CD4-positive, alpha-beta T cell treated with Interleukin-6 for 4 hours (primary cell): Measurements from ENCODE around the gene PDE6D.

ENCODE experiments used
- DNase-seq: peaks from one replicate; pipeline ENCODE4 v3.0.0-alpha.2; 2020; ENCODE audit warnings: mixed read lengths

PDE6D gene

GRCh38 chr2:231780909-231781797 is at the start of gene PDE6D:
Gene PDE6D, minus strand, starts transcription at chr2:231781282. Its CDS starts 168 bp downstream, at chr2:231781114.
- peak; percentile 95 for DNase-seq

- DNase-seq = no peak
These were observed 40.8 kb upstream of the PDE6D start for GRCh38 chr2:231821908-231822307.

DNA sequence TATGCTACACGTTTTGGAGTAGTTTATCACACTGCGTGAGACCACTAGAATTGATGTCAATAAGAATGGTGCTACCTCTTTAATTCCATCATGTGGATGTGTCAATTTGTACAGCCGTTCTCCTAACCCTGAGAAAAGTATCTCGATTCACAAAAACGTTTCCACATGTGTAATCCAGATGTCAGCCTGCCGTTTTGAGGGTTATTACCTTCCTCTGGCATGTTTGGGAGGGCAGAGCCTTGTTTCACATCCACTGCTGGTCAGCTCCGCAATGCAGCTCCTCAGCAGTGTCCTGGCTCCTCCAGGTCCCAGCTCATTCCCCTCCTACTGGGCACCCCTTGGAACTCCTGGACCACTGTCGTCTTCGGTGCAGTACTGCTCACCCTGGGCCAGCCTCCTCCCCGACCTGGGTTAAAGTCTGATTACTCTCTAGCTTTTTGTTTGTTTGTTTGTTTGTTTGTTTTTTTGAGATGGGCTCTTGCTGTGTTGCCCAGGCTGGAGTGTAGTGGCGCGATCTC is 39.8 kb upstream of the PDE6D start:
- no peak for DNase-seq

DNA sequence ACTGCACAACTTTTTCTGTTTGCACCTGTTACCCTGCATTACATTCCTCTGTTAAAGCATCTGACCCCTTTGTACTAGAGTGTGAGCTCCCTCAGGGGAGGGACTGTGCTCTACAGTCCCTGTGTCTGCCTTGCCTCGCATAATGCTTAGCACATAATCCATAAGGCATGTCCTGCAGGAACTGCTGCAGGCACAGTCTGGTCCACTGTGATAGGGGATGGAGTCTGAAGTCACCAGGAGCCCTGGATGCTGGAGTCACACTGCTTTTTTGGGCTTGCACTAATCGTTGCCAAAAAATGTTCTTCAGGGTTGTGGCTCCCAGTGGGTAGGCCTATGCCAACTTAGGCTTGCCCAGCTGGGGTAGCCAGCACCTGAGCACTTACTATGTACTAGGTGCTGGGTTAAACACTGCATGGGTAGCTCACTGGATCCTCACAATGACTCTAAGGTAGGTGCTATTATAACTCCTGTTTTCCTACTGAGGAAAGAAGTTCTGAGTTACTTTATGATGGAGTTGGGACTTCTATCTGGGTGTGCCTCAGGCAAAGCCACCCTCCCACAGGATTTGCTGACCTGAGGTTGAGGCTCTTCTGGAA is 38.5 kb upstream of the PDE6D start:
- DNase-seq = no peak

DNA sequence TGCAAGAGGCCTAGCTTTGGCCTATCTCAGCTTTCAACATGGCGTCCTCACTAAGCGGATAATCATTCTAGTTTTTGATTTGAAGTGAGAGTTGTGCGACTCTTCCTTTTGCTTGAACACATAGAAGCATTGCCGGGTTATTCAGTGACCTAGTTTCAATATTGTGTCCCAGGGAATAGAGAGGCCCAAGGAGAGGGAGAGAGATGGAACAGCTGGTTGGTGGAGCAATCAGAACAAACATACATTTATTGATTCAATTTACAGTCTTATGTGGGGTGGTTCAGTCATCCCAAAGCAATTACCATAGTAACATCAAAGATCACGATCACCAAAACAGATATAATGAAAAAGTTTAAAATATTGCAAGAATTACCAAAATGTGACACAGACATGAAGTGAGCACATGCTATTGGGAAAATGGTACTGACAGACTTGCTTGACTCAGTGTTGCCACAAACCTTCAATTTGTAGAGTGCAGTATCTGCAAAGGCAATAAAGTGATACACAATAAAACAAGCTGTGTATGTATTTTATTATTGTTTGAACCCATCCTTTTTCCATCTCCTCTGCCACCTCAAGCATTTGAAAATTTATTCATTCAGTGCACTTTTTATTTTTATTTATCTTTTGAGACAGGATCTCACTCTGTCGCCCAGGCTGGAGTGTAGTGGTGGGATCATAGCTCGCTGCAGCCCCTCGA is 35.4 kb upstream of the PDE6D start:
- no peak for DNase-seq

DNA sequence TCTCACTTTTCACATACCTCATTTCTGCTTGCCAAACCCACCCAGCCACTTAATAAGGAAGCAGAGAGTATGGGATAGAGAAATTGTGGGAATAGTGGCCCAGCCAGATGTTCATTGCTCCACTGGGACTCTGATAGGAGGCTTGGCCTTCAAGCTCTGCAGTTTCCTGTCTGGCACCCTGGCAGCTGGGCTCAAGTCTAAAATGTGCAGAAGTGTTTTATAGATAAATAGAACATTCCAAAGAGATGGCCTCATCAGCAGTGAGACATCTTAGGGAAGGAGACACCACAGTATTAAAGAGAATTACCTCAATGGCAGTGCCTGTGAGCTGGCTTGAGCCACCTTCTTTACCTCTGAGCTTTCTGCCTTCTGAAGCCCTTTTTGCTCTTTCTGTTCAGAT is 29.8 kb upstream of the PDE6D start:
- DNase-seq = no peak

- DNase-seq = no peak
These were observed 25.9 kb upstream of the PDE6D start for GRCh38 chr2:231807020-231807419.

- DNase-seq = no peak
These were observed 22.5 kb upstream of the PDE6D start for GRCh38 chr2:231803501-231804138.

DNA sequence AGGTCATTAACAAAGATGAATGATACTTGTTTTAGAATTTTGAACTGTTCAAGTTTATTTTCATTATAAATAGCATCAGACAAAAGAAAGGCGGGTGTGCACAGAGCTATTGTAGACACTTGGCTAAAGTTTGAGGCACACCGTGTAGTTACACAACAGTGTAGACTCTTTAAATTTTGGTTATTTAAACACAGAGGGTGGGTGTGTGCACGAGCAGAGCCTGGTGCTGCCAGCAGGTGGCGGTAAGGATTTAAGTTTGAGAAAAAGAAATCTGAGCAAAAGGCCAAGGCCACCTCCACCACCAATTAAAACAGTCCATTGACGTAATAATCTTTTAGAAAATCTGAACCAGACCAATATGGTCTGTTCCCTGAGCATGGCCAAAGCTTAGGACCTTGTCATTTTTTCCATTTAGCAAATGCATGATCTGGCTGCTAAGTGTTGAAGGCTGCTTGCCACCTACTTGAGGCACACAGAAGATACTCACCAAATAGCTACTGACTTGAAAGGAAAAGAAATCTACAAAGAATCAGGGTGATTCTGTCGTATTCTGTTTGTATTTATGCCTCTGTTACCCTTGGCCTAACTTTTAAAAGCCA is 19.5 kb upstream of the PDE6D start:
- peak; percentile 46 for DNase-seq

DNA sequence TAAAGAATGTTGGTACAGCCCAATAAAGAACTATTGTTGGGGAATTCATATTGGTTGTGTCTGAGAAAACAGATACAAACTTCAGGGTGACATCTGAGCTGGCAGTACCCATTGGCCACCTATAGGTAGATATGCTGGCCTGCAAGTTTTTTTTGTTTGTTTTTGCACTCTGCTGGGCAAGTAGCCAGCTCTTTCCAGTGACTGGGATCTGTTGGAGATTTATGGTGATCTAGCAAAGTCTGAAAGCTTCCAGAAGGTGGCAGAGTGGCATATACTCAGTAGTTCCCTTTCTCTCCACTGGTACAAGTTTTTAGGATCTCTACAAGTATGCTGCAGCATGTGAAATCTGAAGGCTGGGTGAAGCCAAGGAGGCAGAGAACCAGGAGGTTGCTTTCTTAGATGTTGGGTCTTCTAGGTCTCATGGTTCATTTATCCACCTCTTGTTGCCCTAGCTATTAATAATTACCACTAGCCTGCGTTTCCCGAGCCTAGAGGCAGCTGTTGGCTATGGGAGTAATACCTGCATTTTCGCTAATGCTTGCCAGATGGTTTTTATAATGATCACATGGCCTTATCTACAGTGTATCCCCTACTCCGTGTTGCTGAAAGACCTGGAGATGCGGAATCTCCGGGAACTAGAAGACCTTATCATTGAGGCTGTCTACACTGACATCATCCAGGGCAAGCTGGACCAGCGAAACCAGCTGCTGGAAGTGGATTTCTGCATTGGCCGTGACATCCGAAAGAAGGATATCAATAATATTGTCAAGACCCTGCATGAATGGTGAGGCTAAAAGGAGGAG is 14.6 kb upstream of the PDE6D start:
- DNase-seq = no peak

- no peak for DNase-seq
These were observed 13.3 kb upstream of the PDE6D start for GRCh38 chr2:231794383-231794782.

- DNase-seq = no peak
These were observed 10.0 kb upstream of the PDE6D start for GRCh38 chr2:231791107-231791506.

GRCh38 chr2:231786917-231787292 is 5.8 kb upstream of the PDE6D start:
- no peak for DNase-seq

DNA sequence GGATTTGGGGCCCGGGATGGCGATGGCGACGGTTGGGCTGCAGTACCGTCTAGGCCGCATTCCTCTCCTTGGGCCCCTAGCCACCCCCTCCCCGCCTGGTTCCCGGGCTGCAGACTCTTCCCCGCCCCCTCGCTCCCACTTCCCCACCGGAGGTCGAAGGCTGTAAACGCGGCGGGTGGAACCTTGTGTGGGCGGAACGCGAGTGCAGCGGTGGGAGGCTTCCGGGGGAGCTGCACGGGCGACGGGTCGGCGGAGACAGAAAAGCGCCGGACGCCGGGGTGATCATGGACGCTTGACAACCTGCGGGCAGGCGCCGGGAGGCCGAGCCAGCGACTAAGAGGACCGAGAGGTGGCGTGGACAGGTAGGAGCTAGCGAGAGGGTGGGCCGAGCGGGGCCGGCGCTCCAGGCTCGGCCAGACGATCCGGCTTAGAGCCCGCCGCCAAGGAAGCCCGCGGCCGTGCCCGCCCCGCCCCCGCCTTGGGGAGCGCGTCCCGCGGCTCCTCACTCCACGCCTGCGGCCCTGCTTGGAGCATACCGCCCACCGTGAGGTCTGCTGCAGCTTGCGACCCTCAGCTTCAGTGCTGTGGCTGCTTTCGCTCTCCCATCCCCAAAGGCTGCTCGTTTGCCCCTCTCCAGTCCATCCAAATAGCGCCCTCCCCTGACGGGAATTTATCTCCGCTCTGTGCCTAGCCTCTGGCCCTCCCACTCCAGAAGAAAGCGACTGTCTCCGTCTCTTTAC is 5.3 kb upstream of the PDE6D start, which contains the start of gene COPS7B:
COPS7B (plus strand) TSS at position 269 of the 740 bp plus-strand sequence. CDS start 2,126 bp downstream, outside the sequence.
- peak; percentile 82 for DNase-seq

DNA sequence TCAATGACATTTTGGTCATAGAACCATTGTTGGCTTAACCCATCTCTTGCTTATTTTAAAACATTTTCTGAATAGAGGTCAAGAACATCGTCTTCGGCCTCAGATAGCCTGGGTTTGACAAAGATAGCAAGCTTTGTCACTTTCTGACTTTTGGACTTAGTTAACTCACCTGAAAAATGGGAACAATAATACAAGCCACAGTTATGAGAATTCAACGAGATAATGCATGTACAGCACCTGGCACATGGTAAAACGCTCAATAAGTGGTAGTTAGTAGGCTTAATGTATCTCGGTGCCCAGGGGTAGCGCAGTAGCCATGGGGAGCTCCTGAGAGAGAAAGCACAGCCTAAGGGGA is 4.7 kb upstream of the PDE6D start:
- DNase-seq = no peak

- no peak for DNase-seq
These were observed 4.3 kb upstream of the PDE6D start for GRCh38 chr2:231785413-231785812.

GRCh38 chr2:231781798-231782726 is 980 bp upstream of the PDE6D start:
- DNase-seq = peak; percentile 26

- peak; percentile 1 for DNase-seq
These were observed 766 bp downstream of the PDE6D start for GRCh38 chr2:231780123-231780908.
